Neural cell (in vitro differentiated cells): Measurements from ENCODE around the gene CLIC3.

ENCODE experiments used
- CTCF ChIP-seq: fragments of 450-650 bp; IDR thresholded peaks from 2 replicates; pipeline ENCODE4 v1.5.1; 2014; ENCODE audit warnings: antibody characterized with exemption, mild to moderate bottlenecking, moderate library complexity; ENCODE audit not compliant: poor library complexity, severe bottlenecking
- EP300 ChIP-seq: fragments of 450-650 bp; conservative IDR thresholded peaks from 2 replicates; pipeline ENCODE4 v1.6.1; 2014; ENCODE audit warnings: antibody characterized with exemption, mild to moderate bottlenecking, moderate library complexity; ENCODE audit not compliant: poor library complexity, severe bottlenecking
- EZH2 ChIP-seq: fragments of 200-600, 300-800 bp; shearing (Covaris generic), sonication (generic); IDR thresholded peaks from 2 replicates; pipeline ENCODE4 v1.6.1; 2014; ENCODE audit warnings: antibody characterized with exemption, low read length, borderline replicate concordance, mild to moderate bottlenecking; ENCODE audit not compliant: insufficient read depth, poor library complexity, severe bottlenecking
- POLR2AphosphoS5 ChIP-seq: IDR thresholded peaks from 2 replicates; pipeline ENCODE4 v1.6.1; 2012
- RAD21 ChIP-seq: fragments of 450-650 bp; conservative IDR thresholded peaks from 2 replicates; pipeline ENCODE4 v1.6.1; 2014; ENCODE audit warnings: antibody characterized with exemption, mild to moderate bottlenecking, moderate library complexity
- REST ChIP-seq: IDR thresholded peaks from 2 replicates; pipeline ENCODE4 v1.6.1; 2012; ENCODE audit warnings: borderline replicate concordance
- TAF1 ChIP-seq: IDR thresholded peaks from 2 replicates; pipeline ENCODE4 v1.6.1; 2012; ENCODE audit warnings: low read depth

GRCh38 chr9:136955202-136955942 lies 41.0 kb downstream of the CLIC3 start:
- TF ChIP-seq EP300 (no peak), EZH2 (no peak), CTCF (no peak), POLR2AphosphoS5 (no peak), TAF1 (no peak), RAD21 (no peak), REST (no peak)
